Psoas muscle (tissue), 8 donors: ENCODE data around the gene DOK1. TPM values are rescaled to one million over a fixed set of nuclear protein-coding genes. Genes with fewer than 3 reads are reported as not detected.
"Not testable (repeated sequence)": the region's sequence is repeated elsewhere in the genome, so short reads cannot be mapped to it uniquely, and the experiment has no call there.

Experiments used
- ATAC-seq, 4 donors: fragments of 200-7000 bp; cut with Tn5 transposase; one replicate each; pipeline ENCODE4 v1.9.1; 2020; ENCODE audit warnings: moderate library complexity in 3 of 4, mild to moderate bottlenecking in 2 of 4
- DNase-seq, 2 donors: peaks; one replicate each; pipeline ENCODE4 v3.0.0-alpha.2; 2020
- H3K27ac ChIP-seq: fragments of 200-600 bp; one replicate; pipeline ENCODE4 v1.8.0; 2022
- H3K27me3 ChIP-seq, 3 donors: fragments of 200-600 bp in 1 of 3; one replicate each; pipeline versions ENCODE4 v1.6.1 to v1.8.0; 2013 to 2022; ENCODE audit warnings: low read length in 2 of 3, mild to moderate bottlenecking in 2 of 3, moderate library complexity in 1 of 3; ENCODE audit not compliant: insufficient read depth in 3 of 3
- H3K36me3 ChIP-seq, 2 donors: fragments of 200-600 bp in 1 of 2; one replicate each; pipeline versions ENCODE4 v1.6.1 to v1.8.0; 2013 to 2022; ENCODE audit warnings: low read depth in 1 of 2, mild to moderate bottlenecking in 1 of 2, moderate library complexity in 1 of 2; ENCODE audit not compliant: insufficient read depth in 1 of 2
- H3K4me1 ChIP-seq: fragments of 200-600 bp; one replicate; pipeline ENCODE4 v1.8.0; 2022
- H3K4me3 ChIP-seq: fragments of 200-600 bp; one replicate; pipeline ENCODE4 v1.8.0; 2022; ENCODE audit warnings: mild to moderate bottlenecking
- H3K9me3 ChIP-seq: fragments of 200-600 bp; one replicate; pipeline ENCODE4 v1.8.0; 2022
- CTCF ChIP-seq: fragments of 200-600 bp; IDR thresholded peaks from one replicate; pipeline ENCODE4 v1.8.0; 2022; ENCODE audit warnings: antibody characterized with exemption
- WGBS, 3 donors: extraction: QIAGEN DNeasy Blood & Tissue Kit; methylation state at CpG; one replicate each; pipeline versions ENCODE4 v1.1.6 to v1.1.7; 2013; 5-methylcytosine and 5-hydroxymethylcytosine counted together
- intact Hi-C, 2 donors: fragments of 100-400 bp; cut with DNase I; formaldehyde crosslinking; loops; one replicate each; pipeline versions ENCODE4 v1.11.0 to v1.14.2; 2022
- polyA plus RNA-seq, 3 donors: library from polyadenylated mRNA; stranded (reverse); fragments of 200-250 nt; gene quantifications; one replicate each; pipeline ENCODE4 v1.2.3, GENCODE V29; 2013
- total RNA-seq, 4 donors: library from RNA; stranded (reverse); fragmentation: NEBNext Ultra II Directional in 2 of 4; extraction: Animal tissue kit (Norgen Biotek cat#: 25700) in 2 of 4; gene quantifications; one replicate each; pipeline versions ENCODE4 v1.2.1 to v1.2.4, GENCODE V29; 2021 to 2023
- donor health status: healthy with polysubstance abuse.
- donor health status: DM: no; HTN: no; CAD: no; lungs with moderate emphysema.
- donor health status: Bipolar disorder and iron deficiency.
- donor health status: healthy.
- donor health status: DM: yes; HTN: yes; CAD: no.
- donor health status: DM: no; HTN: no; CAD: no.
- donor health status: DM: no; HTN: no; CAD: no.
- donor health status: DM: yes; HTN: yes; CAD: no.

The DOK1 gene
- total and polyA plus RNA-seq, 7 donors, result 1.0 to 3.8 (median 1.5) TPM

GRCh38 chr2:74559912-74560311 lies 5.4 kb downstream of the DOK1 start:
- Histone ChIP-seq H3K4me3 (no peak overlapping the region), H3K4me1 (peaks cover 7% of the 10 kb centered on the region), H3K9me3 (no peaks in the 10 kb centered on the region), H3K27me3 (peaks cover 0 to 39% (median 11%) of the 10 kb centered on the region in 3 donors), H3K36me3 (no peaks in the 10 kb centered on the region), H3K27ac (no peak overlapping the region)
- DNase-seq (no peak), ATAC-seq (no peak)
- intact Hi-C loops, result no loop called here
- TF ChIP-seq CTCF, result no peak
- 36 to 47% (median 47%) methylated on average over 5 of the region's 5 CpGs for WGBS, 3 donors

GRCh38 chr2:74560591-74560990 lies 6.1 kb downstream of the DOK1 start:
- no peak for ATAC-seq
- H3K4me3 ChIP-seq, result no peak overlapping the region
- H3K27me3 ChIP-seq, result peaks cover 0 to 33% (median 9%) of the 10 kb centered on the region in 3 donors
- H3K36me3 ChIP-seq, result no peaks in the 10 kb centered on the region
- no peak for TF ChIP-seq CTCF
- intact Hi-C loops, result no loop called here
- DNase-seq, result no peak
- no peak overlapping the region for H3K27ac ChIP-seq
- H3K4me1 ChIP-seq, result no peaks in the 10 kb centered on the region
- WGBS, 3 donors, result 43 to 57% (median 52%) methylated on average over 6 of the region's 6 CpGs
- no peaks in the 10 kb centered on the region for H3K9me3 ChIP-seq

- H3K27ac ChIP-seq, DNase-seq, ATAC-seq, H3K4me1 ChIP-seq, H3K4me3 ChIP-seq, H3K36me3 ChIP-seq, intact Hi-C loops, H3K9me3 ChIP-seq: not testable (repeated sequence)
- peaks cover 0 to 30% (median 9%) of the 10 kb centered on the region in 3 donors for H3K27me3 ChIP-seq
- 91 to 95% (median 94%) methylated on average over 1 of the region's 1 CpG for WGBS, 3 donors
Observed at GRCh38 chr2:74561022-74561421, 6.5 kb downstream of the DOK1 start.

DNA sequence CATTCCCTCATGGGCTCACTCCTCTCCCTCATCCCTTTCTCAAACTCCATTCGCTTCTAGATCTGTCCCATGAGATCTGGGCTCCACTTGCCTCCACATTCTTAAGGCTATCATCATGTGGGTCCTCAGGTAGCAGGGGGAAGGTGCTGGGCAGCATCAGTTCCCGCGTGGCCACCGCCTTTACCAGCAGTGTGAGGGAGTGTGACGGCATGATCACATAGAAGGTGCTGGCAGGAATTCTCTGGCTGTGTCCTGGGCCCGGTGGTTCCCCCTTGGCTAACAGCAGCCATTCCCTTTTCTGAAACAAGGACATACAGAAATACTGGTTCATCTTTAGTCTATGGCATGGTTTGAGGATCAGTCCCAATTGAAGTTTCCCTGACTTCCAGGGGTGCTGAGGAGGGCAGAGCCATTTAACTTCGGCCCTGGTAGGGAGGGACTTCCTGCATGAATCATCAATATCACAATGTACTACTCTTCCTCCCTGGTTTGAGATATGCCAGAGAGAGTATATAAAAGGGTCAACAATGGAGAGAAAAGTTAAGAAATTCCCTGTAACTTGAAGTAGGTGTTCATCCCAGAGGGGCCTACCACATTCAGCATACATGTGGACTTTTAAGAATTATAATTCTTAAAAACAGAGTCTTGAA lies 7.7 kb downstream of the DOK1 start:
- H3K27ac ChIP-seq, result no peak overlapping the region
- no peak overlapping the region for H3K4me3 ChIP-seq
- WGBS, 3 donors, result 81 to 82% (median 81%) methylated on average over 7 of the region's 7 CpGs
- no peaks in the 10 kb centered on the region for H3K36me3 ChIP-seq
- ATAC-seq (no peak), DNase-seq (no peak)
- no peak for TF ChIP-seq CTCF
- no peaks in the 10 kb centered on the region for H3K4me1 ChIP-seq
- H3K9me3 ChIP-seq, result no peaks in the 10 kb centered on the region
- H3K27me3 ChIP-seq, result peaks cover 0 to 25% (median 7%) of the 10 kb centered on the region in 3 donors
- intact Hi-C loops, result no loop called here

DNA sequence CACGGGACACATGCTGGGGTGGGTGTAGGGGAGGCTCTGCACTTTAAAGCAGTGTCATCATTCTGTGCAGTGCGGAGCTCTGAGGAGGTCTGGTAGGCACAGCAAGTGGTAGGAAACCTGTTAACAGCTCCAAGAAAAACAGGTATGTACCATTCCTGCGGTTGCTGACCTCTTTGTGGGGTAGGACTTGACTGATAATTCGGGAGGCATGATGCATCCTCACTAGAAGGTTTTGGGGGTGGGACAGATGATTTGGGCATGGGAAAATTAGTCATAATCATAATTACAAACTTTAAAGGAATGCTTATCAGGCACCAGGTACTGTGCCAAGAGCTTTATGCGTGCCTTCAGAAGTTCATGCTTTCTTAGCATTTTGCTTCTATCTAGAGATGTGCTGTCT lies 9.7 kb downstream of the DOK1 start:
- DNase-seq, result no peak
- Histone ChIP-seq H3K36me3 (no peaks in the 10 kb centered on the region), H3K27ac (no peak overlapping the region), H3K4me1 (no peaks in the 10 kb centered on the region), H3K4me3 (no peak overlapping the region), H3K9me3 (no peaks in the 10 kb centered on the region), H3K27me3 (peaks cover 0 to 25% (median 7%) of the 10 kb centered on the region in 3 donors)
- intact Hi-C loops, result no loop called here
- WGBS, 3 donors, result 70 to 79% (median 72%) methylated on average over 5 of the region's 5 CpGs
- TF ChIP-seq CTCF, result no peak
- ATAC-seq, result no peak
